Measurements from ENCODE around the gene RPS27L. TPM values are rescaled to one million over a fixed set of nuclear protein-coding genes. Genes with fewer than 3 reads are reported as not detected.

Gene RPS27L
- total and polyA plus RNA-seq, 4 donors, result 9.8 to 184 (median 40.7) TPM

GRCh38 chr15:63172851-63173451 is 15.7 kb upstream of the RPS27L start:
- Histone ChIP-seq H3K9ac (ENCODE audit: low read depth in 1 of 2, low read length in 2 of 2) (no peak overlapping the region), H3K27ac (ENCODE audit: low read depth in 1 of 2, low read length in 2 of 2) (no peak overlapping the region), H3K27me3 (ENCODE audit: control insufficient read depth in 4 of 4, insufficient read depth in 4 of 4, low read length in 3 of 4) (no peaks in the 10 kb centered on the region), H3K4me1 (ENCODE audit: control insufficient read depth in 4 of 4, insufficient read depth in 4 of 4, low read length in 3 of 4) (no peaks in the 10 kb centered on the region), H3K4me3 (ENCODE audit: low read depth in 1 of 3, low read length in 3 of 3) (no peak overlapping the region), H3K9me3 (ENCODE audit: control insufficient read depth in 4 of 4, low read length in 3 of 4) (no peaks in the 10 kb centered on the region), H3K36me3 (ENCODE audit: control insufficient read depth in 4 of 4, insufficient read depth in 3 of 4, low read depth in 1 of 4, low read length in 3 of 4) (no peaks in the 10 kb centered on the region)
- TF ChIP-seq HNF4A (conservative IDR thresholded peaks at IDR 0.05) (no peak), CTCF (IDR thresholded peaks at IDR 0.05; ENCODE audit: low read depth, low read length, missing input control) (no peak), FOXA1 (IDR thresholded peaks at IDR 0.05) (no peak), REST (IDR thresholded peaks at IDR 0.05) (no peak), TAF1 (conservative IDR thresholded peaks at IDR 0.05) (no peak), MAX (IDR thresholded peaks at IDR 0.05) (no peak), ZBTB33 (IDR thresholded peaks at IDR 0.05) (no peak), RXRA (IDR thresholded peaks at IDR 0.05) (no peak), EGR1 (IDR thresholded peaks at IDR 0.05; ENCODE audit: low read depth in 2 of 2) (no peak), HNF4G (IDR thresholded peaks at IDR 0.05) (no peak), RAD21 (IDR thresholded peaks at IDR 0.05) (no peak), NR2F2 (IDR thresholded peaks at IDR 0.05) (no peak), YY1 (IDR thresholded peaks at IDR 0.05) (no peak), JUND (IDR thresholded peaks at IDR 0.05) (no peak), FOXA2 (IDR thresholded peaks at IDR 0.05) (no peak), GABPA (IDR thresholded peaks at IDR 0.05 in 1 of 2, conservative IDR thresholded peaks at IDR 0.05 in 1 of 2) (no peak), SP1 (IDR thresholded peaks at IDR 0.05) (no peak)
- WGBS, result 92% methylated on average over 3 of the region's 3 CpGs
- no peak for DNase-seq (ENCODE audit: low spot score)

GRCh38 chr15:63172376-63172775 is 15.1 kb upstream of the RPS27L start:
- H3K9ac ChIP-seq (ENCODE audit: low read depth in 1 of 2, low read length in 2 of 2), result no peak overlapping the region
- no peak overlapping the region for H3K4me3 ChIP-seq (ENCODE audit: low read depth in 1 of 3, low read length in 3 of 3)
- DNase-seq (ENCODE audit: low spot score), result no peak
- no peaks in the 10 kb centered on the region for H3K36me3 ChIP-seq (ENCODE audit: control insufficient read depth in 4 of 4, insufficient read depth in 3 of 4, low read depth in 1 of 4, low read length in 3 of 4)
- H3K4me1 ChIP-seq (ENCODE audit: control insufficient read depth in 4 of 4, insufficient read depth in 4 of 4, low read length in 3 of 4), result no peaks in the 10 kb centered on the region
- no peaks in the 10 kb centered on the region for H3K27me3 ChIP-seq (ENCODE audit: control insufficient read depth in 4 of 4, insufficient read depth in 4 of 4, low read length in 3 of 4)
- no peak overlapping the region for H3K27ac ChIP-seq (ENCODE audit: low read depth in 1 of 2, low read length in 2 of 2)
- no peaks in the 10 kb centered on the region for H3K9me3 ChIP-seq (ENCODE audit: control insufficient read depth in 4 of 4, low read length in 3 of 4)
- 97% methylated on average over 5 of the region's 5 CpGs for WGBS
- no peak for TF ChIP-seq FOXA2 (IDR thresholded peaks at IDR 0.05)
- no peak for TF ChIP-seq NR2F2 (IDR thresholded peaks at IDR 0.05)
- no peak for TF ChIP-seq HNF4G (IDR thresholded peaks at IDR 0.05)
- no peak for TF ChIP-seq TAF1 (conservative IDR thresholded peaks at IDR 0.05)
- no peak for TF ChIP-seq JUND (IDR thresholded peaks at IDR 0.05)
- no peak for TF ChIP-seq ZBTB33 (IDR thresholded peaks at IDR 0.05)
- no peak for TF ChIP-seq GABPA (IDR thresholded peaks at IDR 0.05 in 1 of 2, conservative IDR thresholded peaks at IDR 0.05 in 1 of 2)
- TF ChIP-seq SP1 (IDR thresholded peaks at IDR 0.05), result no peak
- no peak for TF ChIP-seq YY1 (IDR thresholded peaks at IDR 0.05)
- no peak for TF ChIP-seq MAX (IDR thresholded peaks at IDR 0.05)
- TF ChIP-seq RXRA (IDR thresholded peaks at IDR 0.05), result no peak
- TF ChIP-seq RAD21 (IDR thresholded peaks at IDR 0.05), result no peak
- no peak for TF ChIP-seq EGR1 (IDR thresholded peaks at IDR 0.05; ENCODE audit: low read depth in 2 of 2)
- no peak for TF ChIP-seq HNF4A (conservative IDR thresholded peaks at IDR 0.05)
- TF ChIP-seq REST (IDR thresholded peaks at IDR 0.05), result no peak
